Measurements from ENCODE around the gene PPP2R2B. TPM values are rescaled to one million over a fixed set of nuclear protein-coding genes. Genes with fewer than 3 reads are reported as not detected.
A peak's percentile ranks its signal among the peaks of the same experiment; 100 is the strongest.

PPP2R2B gene
- total RNA-seq, 1 donor, result not detected

GRCh38 chr5:146796911-146797310 lies 81.6 kb downstream of the PPP2R2B start:
- no peaks in the 10 kb centered on the region for H3K79me2 ChIP-seq (ENCODE audit: insufficient read depth, low read length)
- no peak overlapping the region for H3K27ac ChIP-seq (ENCODE audit: low read depth, low read length)
- H3K4me2 ChIP-seq (ENCODE audit: insufficient read depth, low read length), result no peak overlapping the region
- no peak for DNase-seq (ENCODE audit: insufficient read length, low spot score, missing footprints)
- no peaks in the 10 kb centered on the region for H3K4me1 ChIP-seq (ENCODE audit: insufficient read depth, low read length)
- H3K36me3 ChIP-seq (ENCODE audit: insufficient read depth, low read length), result no peaks in the 10 kb centered on the region
- no peaks in the 10 kb centered on the region for H3K9me3 ChIP-seq (ENCODE audit: low read depth, low read length)
- TF ChIP-seq CTCF (IDR thresholded peaks at IDR 0.05; ENCODE audit: extremely low read depth, low read depth, low read length), result no peak
- H3K4me3 ChIP-seq (ENCODE audit: insufficient read depth, low read length), result no peak overlapping the region
- H4K20me1 ChIP-seq (ENCODE audit: insufficient read depth, low read length), result no peaks in the 10 kb centered on the region
- H3K27me3 ChIP-seq (ENCODE audit: insufficient read depth, low read length), result no peaks in the 10 kb centered on the region
- no peak overlapping the region for H2AFZ ChIP-seq (ENCODE audit: low read length)

- Histone ChIP-seq H3K4me2 (ENCODE audit: insufficient read depth, low read length) (no peak overlapping the region), H3K27me3 (ENCODE audit: insufficient read depth, low read length) (no peaks in the 10 kb centered on the region), H3K36me3 (ENCODE audit: insufficient read depth, low read length) (no peaks in the 10 kb centered on the region), H3K27ac (ENCODE audit: low read depth, low read length) (no peak overlapping the region), H4K20me1 (ENCODE audit: insufficient read depth, low read length) (no peaks in the 10 kb centered on the region), H3K4me3 (ENCODE audit: insufficient read depth, low read length) (no peak overlapping the region), H3K9me3 (ENCODE audit: low read depth, low read length) (no peaks in the 10 kb centered on the region), H3K79me2 (ENCODE audit: insufficient read depth, low read length) (no peaks in the 10 kb centered on the region), H3K4me1 (ENCODE audit: insufficient read depth, low read length) (no peaks in the 10 kb centered on the region), H2AFZ (ENCODE audit: low read length) (no peak overlapping the region)
- TF ChIP-seq CTCF (IDR thresholded peaks at IDR 0.05; ENCODE audit: extremely low read depth, low read depth, low read length), result no peak
- no peak for DNase-seq (ENCODE audit: insufficient read length, low spot score, missing footprints)
Measured at GRCh38 chr5:146796144-146796543, 82.4 kb downstream of the PPP2R2B start.

GRCh38 chr5:146794326-146795029 lies 84.1 kb downstream of the PPP2R2B start:
- DNase-seq (ENCODE audit: insufficient read length, low spot score, missing footprints), result peak; percentile 42

More at GRCh38 chr5:146794326-146795029, 84.1 kb downstream of the PPP2R2B start:
- Histone ChIP-seq H3K27ac (ENCODE audit: low read depth, low read length) (no peak overlapping the region), H3K4me2 (ENCODE audit: insufficient read depth, low read length) (no peak overlapping the region), H3K27me3 (ENCODE audit: insufficient read depth, low read length) (no peaks in the 10 kb centered on the region), H4K20me1 (ENCODE audit: insufficient read depth, low read length) (no peaks in the 10 kb centered on the region), H3K4me1 (ENCODE audit: insufficient read depth, low read length) (no peaks in the 10 kb centered on the region), H3K79me2 (ENCODE audit: insufficient read depth, low read length) (no peaks in the 10 kb centered on the region), H2AFZ (ENCODE audit: low read length) (no peak overlapping the region), H3K36me3 (ENCODE audit: insufficient read depth, low read length) (no peaks in the 10 kb centered on the region), H3K9me3 (ENCODE audit: low read depth, low read length) (no peaks in the 10 kb centered on the region), H3K4me3 (ENCODE audit: insufficient read depth, low read length) (no peak overlapping the region)
- TF ChIP-seq CTCF (IDR thresholded peaks at IDR 0.05; ENCODE audit: extremely low read depth, low read depth, low read length), result no peak

Measured in osteoblast (primary cell).